ENCODE data around the gene P2RY12.

The P2RY12 gene

DNA sequence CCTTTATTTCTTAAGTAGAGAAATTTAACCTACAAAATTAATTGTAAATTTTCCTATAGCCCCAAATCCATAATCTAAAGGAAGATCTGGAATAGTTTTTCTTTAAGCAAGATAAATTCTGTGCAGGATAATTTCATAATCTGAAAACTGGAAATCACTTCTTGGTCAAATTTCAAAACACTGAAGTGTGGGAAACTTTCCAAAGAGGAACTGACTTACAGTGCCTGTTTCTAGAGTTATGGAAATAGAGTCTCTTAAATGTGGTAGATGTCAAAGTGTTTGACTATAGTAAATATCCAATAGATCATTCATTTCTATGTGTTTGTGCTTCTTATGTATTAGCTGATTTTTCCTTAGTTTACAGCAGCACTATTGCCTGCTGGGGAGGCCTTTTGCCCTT is 53.7 kb downstream of the P2RY12 start:
- no peak for DNase-seq

DNA sequence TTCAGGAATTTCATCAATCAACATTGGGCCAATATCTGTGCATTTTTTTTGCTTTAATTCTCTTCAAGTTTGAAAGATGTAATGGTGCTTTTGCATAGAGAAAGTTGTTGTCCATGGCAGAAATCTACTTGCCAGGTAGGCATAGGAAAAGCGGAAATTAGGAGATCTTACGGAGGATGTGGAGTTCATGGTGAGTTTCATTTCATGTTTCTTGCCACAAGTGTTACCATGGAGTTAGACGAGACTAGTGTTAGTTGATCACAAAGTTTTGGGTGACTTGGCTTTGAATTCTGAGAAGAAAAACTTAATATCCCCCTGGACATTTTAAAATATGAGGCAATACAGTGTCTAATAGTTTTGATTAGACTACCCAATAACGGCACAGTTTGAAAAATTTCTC is 54.2 kb downstream of the P2RY12 start:
- no peak for DNase-seq

DNA sequence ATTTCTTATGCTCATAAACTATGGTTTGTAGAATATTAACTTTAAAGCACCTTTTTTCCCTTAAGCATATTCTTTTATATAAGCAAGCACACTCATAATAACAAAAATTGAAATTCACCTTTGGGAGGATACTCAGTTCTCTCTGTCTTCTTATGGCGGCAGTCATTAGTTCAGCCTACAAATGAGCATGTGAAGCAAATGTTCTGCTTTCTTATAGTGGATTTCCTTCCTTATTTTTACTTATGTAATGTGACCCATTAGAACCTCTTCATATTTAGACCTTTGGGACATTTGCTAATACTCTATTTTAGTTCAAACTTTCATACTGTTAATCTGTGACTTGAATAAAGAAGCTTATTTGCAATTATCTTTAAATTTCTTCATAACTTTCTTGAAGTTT is 55.2 kb downstream of the P2RY12 start, which contains the start of gene P2RY13:
Gene P2RY13, minus strand, starts transcription at position 187 of the 400 bp plus-strand sequence. Its CDS starts 21 bp downstream, at position 166.
- no peak for DNase-seq

DNA sequence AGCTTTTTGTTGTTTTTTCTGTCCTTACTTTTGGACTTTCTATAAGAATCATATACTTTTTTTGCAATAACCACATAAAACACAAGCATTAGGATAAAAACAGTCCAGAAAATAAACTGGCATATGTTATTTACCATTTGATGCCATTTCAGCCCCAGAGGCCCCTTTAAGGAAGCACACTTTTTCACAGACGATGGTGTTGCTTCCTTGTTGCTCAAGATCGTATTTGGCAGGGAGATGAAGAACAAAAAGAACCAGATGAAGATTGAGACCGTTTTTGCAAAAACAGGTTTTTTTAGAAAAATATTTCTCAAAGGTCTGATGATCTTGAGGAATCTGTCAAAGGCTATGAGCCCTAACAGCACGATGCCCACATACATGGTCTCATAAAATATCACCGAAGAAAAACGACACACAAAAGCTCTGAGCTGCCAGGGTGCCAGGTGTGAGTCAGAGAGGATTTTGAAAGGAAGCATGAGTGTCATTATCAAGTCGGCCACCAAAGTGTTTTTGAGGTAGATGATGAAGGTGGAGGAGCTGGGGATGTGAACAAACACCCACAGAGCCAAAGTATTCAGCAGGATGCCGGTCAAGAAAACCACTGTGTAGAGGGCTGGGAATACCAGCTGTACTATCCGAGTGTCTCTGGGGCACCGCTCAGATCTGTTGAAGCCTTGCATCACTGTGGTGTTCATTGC is 56.1 kb downstream of the P2RY12 start:
- DNase-seq, result peak; percentile 35

DNA sequence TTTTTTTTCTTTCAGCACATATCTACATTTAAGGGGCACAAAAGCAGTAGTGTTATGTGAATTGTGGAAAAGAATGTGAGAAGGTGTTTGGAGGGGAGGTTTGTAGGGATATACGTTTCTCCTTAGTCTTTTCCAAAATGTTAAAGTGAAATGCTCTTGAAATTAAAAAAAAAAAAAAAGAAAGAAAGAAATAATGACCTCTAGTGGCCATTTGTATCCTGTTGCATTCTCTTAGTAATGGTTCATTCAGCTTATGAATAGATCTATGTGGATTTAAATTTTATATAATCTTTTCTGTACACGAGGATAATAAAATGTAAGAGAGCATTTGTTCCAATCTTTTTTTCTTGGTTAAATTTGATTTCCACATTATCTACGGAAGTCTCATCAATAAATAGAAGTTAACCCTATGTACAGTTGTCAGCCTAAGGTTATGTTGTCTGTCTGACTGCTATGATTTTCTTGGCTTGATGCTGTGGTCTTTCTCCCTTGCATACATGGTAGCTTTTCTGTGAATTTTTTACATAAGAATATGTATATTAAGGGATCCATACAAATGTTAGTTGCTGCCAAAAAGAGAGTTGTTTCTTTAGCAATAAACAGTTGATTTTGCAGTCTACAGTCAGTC is 56.9 kb downstream of the P2RY12 start:
- DNase-seq, result peak; percentile 23

DNA sequence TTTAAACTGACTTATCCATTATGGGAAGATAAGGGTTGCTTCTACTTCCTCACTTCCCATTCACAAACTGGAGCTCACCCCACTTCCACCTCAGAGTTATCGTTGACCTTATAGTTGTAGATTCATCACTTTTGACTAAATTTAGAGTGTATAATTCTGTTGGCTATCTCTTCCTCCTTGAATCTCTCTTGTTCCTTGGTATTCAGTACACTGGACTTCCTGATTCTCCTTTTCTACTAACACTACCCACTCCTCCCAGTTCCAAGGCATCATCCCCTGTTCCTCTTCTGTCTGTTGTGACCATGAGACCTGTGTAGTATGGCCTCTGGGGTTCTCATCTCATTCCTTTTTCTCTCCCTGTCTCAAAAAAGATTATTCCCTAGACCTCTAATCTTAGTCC is 62.0 kb downstream of the P2RY12 start:
- no peak for DNase-seq

DNA sequence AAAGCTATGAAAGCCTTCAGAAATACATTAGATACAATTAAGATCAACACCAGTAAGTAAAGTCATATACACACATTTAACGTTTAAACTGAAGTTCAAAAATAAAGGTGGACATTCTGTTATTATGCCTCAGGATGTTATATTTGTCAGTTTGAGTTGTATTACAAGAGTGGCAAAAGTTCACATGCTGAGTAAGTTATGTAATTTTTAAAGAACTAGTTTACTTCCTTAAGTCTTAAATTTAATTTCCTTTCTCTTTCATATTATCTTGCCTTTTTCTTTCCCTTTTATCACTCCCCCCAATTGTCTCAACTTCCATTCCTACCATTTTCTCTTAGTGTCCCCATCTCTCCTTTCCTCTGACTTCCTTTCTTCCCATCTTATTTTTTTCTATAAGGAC is 63.0 kb downstream of the P2RY12 start:
- no peak for DNase-seq

DNA sequence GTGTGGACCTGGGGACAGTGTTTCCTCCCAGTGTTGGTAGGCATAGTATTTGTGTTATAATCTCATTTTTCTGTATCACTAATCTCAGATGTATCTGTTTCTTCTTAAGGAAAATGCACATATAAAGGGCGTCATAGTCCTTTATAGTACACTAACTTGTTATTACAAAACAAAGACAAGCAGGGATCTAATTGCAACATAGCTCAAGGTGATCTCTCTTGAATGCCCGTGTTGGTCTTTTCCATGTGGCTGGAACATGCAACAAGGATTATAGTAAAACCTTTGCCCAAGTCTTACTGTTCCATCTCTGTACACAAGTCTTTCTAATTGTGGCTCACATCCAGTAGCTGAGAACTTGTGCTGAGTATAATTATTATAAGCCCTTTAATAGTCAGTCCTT is 64.4 kb downstream of the P2RY12 start:
- no peak for DNase-seq

DNA sequence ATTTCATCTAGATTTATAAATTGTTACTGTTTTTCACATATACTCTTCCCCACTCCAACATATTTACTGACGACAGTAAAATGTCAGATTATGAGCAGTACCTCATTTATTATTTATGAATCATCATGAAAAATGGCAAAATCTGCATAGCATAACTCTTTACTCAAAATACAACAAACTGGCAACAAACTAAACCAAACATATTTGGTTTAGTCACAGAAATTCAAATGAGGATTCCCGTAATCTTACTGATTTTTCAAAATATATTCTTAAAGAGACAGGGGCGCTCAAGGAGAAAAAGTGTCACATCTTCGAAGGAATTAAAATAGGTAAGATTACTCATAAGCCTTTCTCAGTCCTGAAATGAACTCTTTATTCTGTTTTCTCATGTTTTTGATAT is 64.9 kb downstream of the P2RY12 start:
- DNase-seq, result no peak

DNA sequence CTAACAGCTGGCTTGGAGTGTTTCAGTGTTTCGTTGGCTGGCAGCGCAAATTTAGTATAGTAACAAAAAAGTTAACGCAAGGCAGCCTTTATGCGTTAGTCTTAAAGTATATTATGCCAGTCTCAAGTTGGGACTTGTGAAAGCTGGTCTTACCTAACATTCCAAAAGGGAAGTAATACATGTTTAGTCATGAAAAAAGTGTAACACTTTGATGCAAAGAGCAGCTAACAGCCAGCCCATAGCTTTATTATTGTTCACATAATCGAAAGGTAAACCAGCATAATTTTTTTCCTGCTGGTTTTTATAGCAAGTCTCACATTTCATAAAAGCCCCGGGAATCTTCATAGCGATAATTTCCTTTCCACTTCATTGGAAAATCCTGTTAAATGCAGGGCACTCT is 65.6 kb downstream of the P2RY12 start:
- no peak for DNase-seq

DNA sequence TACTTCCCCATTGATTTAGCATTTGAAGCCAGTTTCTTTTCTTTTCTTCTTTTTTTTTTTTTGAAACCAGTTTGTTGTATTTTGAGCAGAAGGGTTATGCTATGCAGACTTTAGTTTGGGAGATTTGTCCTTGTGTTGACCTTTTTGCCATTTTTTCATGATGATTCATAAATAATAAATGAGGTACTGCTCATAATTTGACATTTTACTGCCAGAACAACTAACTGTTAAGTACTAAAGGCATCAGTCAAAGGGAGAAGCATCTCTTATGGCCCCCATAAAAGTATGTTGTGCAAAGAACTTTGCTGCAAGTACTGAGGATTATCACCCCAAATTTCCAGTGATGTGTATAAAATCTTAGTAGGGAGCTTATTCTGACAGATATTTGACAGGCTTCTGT is 66.2 kb downstream of the P2RY12 start:
- no peak for DNase-seq

DNA sequence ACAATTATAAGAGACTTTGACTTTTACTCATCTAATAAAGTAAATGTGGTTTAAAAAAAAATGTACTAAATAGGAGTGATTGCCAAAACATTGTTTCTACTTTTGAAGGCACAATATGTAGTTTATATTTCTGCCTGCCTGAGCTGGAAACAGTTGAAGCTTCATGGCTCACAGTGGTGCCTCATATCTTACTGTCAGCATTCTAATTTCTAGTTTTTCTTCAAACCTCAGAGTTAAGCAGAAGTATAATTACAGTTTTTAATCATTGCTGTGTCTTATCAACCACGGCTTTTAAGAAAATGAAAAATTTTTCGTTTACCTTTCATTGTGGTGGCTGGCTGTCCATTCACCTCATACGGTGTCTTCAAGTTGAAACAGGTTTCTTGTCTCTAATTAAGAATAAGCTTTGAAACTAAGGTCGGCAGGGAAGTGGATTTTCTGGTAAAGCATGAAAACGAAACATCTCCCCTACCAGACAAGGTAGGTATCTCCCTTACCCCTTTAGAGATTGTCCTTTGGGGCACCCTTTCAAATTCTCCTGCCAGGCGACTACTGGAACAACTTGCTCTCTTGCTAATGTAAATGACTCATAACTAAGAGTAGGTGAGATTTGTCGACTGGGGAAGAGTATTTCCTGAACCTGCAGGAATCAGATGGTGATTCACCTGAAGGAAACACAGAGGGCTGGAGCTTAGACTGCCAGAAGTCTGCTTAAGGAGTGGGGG is 68.1 kb downstream of the P2RY12 start, which contains the start of gene GPR87:
Gene GPR87, minus strand, starts transcription at position 554 of the 725 bp plus-strand sequence. CDS start 16,720 bp downstream, outside the sequence.
- peak; percentile 77 for DNase-seq

DNA sequence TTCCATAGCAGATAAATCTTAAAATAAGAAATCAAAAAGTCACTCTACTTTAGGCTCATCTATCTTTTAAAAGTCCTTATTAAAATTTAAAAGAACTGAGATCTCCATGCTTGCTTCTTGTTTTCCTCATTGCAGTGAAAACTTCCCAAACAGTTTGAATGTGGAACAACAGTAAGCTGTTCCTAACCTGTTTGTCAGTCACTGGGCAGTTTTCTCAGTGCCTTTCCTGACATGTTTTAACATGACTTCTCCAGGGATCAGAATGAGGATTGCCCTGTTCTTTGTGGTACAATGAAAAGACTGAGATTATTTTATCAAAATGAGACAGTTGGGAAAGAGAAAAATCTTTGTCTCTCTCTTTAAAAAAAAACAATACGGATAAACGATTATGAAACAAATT is 68.7 kb downstream of the P2RY12 start:
- DNase-seq, result no peak

DNA sequence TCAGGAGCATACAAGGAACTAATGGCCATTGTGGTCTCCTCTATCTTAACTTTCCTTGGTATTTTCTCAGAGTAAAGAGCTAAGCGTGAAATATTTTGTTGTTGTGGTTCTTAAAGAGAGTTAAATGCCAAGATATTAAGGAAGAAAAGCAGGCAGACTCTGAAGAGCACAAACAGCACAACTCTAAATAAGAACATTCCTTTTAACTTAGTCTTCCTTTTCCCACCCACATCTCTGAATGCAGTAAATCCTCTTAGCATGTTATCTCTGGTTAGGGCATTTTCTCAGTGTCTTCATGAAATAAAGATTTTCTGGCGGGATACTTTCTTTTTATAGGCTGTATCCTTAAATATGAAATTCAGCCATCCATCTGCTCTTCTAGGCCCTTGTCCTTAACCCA is 69.4 kb downstream of the P2RY12 start:
- DNase-seq, result no peak

DNA sequence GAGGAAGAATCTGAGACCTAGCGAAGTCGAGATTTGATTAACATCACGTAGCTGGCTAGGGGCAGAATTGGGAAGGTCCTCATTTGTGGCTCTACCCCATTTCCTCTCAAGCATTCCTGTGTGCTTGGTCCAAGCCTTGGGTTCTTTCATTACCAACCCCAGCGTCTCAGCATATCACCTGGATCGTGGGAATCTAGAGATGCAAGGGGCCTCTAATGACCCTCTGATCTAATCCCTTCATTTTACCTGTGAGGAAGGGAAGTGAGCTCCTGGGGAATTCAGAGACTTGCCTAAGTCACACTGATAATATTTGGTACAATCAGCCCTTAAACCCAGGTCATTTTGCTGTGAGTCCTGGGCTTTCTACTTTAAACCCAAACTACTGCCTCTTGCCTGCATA is 70.0 kb downstream of the P2RY12 start:
- no peak for DNase-seq

DNA sequence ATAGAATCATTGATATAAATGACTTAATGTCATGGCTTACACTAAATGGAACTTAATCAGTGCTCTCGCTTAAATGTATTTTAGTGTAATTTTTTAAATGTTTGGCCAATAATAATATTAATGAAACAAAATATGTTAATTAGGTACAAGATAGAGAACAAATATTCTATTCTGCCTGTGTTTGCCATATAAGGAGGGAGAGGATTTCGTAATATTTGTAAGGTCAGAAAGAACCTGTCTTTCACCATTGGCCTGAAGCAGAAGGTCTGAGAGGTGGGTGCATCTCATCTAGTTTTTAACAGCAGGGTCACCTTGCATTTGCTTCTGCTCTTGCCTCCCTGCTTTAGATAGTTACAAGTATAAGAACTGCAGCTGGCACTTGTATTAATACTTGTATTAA is 70.4 kb downstream of the P2RY12 start:
- no peak for DNase-seq

DNA sequence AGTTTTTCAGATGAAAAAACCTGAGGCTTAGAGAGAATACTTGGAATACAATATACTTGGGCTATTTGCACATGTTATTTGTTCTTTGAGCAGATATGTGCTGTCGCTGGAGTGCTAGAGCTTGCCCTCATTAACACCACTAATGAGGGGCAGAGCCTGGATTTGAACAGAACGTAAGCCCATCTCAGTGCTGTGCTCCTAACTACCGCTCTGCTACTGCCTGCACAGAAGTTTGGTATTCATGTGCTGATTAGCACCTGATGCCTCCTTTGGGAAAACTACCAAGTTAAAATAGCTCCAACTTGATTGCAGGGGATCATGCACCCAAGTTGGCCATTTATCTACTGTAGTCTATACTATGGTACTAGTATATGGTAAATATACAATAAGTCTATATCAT is 71.6 kb downstream of the P2RY12 start:
- no peak for DNase-seq

DNA sequence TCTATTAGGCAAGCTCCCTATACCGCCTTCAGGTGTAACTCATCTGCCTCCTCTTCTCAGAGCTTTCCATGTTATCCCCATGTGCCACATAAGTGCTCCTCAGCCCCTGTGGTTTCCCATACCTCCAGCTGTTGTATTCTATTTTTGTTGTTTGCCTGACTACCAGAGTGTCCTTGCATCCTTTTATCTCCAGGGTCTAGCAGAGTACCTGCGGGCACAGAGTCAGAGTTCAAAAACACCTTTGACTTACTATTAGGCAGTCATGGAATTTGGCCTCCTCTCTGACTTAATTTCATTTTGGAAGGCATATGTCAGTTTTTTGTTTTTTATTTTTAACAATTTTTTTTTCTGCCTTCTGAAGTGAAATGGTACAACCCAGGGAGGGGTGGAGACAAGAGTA is 75.0 kb downstream of the P2RY12 start:
- DNase-seq, result no peak

DNA sequence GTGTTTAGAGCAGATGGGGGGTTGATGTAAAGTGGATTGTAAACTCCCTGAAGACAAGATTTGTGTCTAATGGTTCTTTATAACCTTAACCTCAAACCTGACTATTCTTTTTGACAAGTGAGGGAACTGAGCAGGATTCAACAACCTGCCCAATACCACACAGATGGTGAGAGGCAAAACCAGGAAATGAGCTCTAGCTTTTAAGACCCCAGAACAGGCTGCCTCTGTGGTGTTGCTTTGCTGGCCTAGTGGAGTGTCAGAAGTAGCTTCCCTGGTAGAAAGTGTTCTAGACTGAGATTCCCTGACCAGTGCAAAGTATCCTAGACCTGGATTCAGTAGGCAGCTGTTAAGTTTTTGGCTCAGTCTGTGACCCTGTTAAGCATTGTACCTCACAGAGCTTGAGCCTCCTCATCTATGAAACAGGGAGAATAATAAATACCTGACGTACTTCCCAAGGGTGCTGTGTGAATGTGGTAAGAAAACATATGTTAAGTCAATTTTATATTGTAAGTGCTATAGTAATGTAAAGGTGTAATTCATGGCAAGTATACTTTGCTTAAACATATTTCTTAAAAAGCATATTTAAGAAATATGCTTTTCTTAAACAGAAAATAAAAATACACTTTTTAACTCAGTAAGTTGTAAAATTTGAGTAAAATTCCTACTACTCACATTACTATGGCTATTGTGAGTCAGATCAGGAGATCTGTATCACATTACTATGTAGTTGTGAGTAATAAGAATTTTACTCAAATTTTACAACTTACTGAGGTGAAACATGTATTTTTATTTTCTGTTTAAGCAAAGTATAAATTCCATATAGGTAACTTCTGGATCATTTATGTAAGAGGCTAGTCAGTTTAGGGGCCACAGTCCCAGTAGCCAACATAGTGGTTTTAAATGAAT is 76.7 kb downstream of the P2RY12 start:
- no peak for DNase-seq

DNA sequence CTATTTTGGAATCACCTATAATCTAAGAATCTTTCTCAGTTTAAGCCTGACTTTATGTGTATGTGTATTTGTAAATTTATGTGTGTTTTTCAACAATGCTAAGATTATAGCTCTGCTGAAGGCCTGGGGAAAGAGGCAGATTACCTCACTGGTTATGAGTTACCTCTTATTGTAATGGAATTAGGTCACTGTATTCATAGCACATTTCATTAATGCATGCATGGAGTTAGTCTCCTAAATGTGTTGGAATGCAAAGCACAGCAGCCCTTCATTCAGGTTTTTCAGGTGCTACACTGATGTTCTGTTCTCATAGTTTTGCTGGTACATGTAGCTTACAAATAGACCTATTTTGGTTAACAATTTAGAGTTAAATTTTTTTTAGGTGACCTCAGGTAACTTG is 77.4 kb downstream of the P2RY12 start:
- DNase-seq, result no peak

DNA sequence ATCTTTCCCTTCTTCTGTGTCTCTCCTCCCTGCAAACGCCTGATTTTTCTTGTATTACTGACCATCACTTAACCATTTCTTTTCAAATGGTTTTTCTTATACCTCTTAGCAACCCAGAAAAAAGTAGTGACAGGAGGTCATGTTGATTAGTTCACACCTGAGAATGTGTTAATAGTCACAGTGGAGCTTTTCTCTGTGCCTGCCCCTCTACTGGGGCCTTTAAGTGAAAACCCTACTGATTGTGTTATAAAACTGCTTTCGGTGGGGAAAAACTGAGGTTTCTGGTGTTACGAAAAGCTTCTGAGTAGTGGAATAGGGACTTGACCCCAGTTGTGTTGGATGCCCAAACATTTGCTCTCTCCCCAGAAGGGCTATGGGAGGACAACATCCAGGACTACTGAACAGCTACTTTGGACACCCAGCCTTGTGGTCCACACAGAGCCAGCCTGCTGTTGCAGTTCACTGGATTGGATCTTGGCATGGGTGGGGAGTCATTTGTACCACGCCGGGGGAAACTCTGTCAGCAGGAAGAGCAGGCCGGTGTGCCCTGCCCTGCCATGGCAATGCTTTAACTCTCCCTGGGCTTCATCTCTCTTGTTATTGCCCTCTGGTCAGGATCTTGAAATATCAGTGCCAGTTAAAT is 78.3 kb downstream of the P2RY12 start:
- DNase-seq, result no peak

DNA sequence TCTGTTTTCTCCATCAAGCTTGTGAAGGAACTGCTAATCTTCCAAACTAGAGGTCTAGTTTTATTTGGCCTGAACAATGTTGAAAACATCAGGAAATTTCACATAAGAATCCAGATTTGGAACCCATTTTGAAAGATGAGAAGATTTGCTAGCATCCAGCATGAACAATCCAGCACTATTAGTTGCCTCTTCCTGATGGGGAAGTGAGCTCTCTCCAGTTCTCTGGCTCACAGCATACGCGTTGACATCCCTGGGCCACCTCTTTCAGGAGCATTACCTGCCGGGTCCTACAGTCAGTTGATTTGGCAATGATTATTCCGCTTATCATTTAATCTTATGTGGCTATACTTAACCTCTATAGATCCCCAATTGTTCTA is 78.8 kb downstream of the P2RY12 start:
- peak; percentile 56 for DNase-seq

All from kidney glomerular epithelial cell (primary cell).